Pulmonary artery endothelial cell (primary cell): ENCODE results near the gene OR56A3. TPM values are rescaled to one million over a fixed set of nuclear protein-coding genes. Genes with fewer than 3 reads are reported as not detected.
"Not testable (repeated sequence)": the region's sequence is repeated elsewhere in the genome, so short reads cannot be mapped to it uniquely, and the experiment has no call there.

ENCODE experiments used
- DNase-seq: peaks from one replicate; pipeline ENCODE4 v3.0.0-alpha.2; 2011; ENCODE audit warnings: low read depth, low spot score
- total RNA-seq: library from RNA; depleted of rRNA; stranded (reverse); fragments of >200 nt; gene quantifications from 2 replicates; pipeline ENCODE4 v1.2.3, GENCODE V29; 2014

OR56A3 gene, protein sequence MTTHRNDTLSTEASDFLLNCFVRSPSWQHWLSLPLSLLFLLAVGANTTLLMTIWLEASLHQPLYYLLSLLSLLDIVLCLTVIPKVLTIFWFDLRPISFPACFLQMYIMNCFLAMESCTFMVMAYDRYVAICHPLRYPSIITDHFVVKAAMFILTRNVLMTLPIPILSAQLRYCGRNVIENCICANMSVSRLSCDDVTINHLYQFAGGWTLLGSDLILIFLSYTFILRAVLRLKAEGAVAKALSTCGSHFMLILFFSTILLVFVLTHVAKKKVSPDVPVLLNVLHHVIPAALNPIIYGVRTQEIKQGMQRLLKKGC
- total RNA-seq, result not detected in 2 replicates

DNA sequence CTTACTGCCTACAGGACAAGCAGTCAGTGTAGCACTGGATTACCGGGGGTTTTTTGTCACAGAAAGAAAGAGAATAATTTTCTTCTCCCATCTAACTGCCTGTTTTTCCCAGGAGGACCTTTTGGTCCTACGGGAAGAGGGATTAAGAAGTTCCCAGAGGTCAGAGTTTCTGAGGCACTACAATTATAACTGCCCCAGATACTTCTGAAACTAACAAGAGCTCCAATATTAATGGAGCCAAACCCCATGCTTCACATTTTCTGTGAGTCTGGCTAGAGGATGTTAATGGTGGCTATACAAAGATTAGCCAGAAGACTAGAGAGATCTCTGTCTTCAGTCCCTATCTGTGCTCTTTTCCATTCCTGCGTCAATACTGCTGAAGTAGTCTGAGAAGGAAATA lies at the start of gene OR56A3:
OR56A3 (plus strand) TSS at position 301 of the 400 bp plus-strand sequence. CDS start 5,096 bp downstream, outside the sequence.
- no peak for DNase-seq

DNA sequence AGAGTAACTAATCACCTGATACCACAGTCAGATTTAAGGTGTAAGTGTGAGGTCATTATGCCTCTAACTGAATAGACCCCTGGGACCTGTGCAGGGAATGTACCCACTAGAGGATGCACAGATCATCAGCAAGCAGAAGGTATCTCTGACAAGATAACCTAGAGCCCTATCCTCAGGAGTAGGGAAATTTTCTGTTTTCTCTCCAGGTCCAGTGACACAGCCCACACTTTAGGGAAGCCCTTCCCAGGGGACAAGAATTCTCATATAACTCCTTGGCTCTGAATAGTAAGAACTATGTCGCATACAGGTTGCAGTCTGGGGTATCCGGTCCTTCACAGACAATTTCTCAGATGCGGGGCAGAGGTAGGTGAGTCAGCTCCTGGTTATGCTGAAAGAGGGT lies 49.1 kb upstream of the OR56A3 start, which contains the start of gene OR52E5:
OR52E5 (plus strand) TSS at position 301 of the 400 bp plus-strand sequence. CDS start 7,569 bp downstream, outside the sequence.
- no peak for DNase-seq

DNA sequence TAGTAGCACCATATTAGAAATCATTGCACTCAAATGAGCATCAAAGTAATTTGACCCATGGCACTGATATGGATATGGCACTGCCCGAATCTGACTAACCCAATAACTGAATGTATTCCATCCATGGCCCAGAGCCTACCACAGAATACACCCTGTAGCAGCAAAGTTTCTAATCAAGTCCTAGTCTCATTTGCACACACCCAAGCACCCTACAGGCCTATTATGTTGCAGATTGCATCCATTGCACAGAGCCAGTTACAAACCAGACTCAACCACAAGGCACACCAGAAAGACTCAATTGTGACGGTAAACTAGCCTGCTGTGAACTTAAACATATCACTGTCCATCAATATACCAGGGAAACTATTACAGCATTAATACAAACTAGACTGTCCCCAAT lies 42.5 kb upstream of the OR56A3 start:
- DNase-seq, result no peak

DNA sequence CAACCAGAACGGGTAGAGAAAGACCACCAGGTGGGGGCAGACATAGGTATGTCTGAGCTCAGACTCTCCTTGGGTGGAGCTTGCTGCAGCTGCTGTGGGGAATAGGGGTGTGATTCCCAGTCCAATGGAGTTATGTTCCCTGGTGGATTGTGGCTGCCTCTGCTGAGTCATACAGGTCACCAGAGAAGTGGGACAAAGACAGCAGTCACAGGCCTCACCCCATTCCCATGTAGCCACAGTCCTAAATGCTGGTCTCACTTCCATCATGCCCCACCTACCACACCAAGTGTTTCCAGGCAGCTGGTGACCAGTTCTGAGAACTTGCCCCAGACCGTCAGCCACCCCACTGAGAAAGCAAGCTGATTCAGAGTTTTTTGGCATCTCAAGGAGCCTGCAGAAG lies 31.5 kb upstream of the OR56A3 start:
- no peak for DNase-seq

DNA sequence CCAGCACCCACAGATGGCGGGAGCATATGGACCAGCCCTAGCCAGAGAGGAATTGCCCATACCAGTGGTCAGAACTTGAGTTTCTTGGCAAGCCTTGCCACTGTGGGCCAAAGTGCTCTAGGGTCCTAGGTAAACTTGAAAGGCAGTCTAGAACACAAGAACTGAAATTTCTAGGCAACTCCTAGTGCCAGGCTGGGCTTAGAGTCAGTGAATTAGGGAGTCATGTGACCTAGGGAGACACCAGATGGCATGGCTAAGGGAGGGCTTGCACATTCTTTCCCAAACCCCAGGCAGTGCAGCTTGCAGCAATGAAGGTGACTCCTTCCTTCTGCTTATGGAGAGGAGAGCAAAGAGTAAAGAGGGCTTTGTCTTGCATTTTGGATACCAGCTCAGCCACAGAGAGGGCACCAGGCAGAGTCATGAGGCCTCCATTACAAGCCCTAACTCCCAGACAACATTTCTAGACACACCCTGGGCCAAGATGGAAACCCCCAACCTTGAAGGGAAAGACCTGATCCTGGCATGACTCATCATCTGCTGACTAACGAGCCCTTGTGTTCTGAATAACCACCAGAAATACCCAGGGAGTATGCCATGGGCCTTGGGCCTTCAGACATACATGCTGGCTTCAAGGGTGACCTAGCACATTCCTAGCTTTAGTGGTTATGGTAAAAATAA lies 19.2 kb upstream of the OR56A3 start:
- no peak for DNase-seq

DNA sequence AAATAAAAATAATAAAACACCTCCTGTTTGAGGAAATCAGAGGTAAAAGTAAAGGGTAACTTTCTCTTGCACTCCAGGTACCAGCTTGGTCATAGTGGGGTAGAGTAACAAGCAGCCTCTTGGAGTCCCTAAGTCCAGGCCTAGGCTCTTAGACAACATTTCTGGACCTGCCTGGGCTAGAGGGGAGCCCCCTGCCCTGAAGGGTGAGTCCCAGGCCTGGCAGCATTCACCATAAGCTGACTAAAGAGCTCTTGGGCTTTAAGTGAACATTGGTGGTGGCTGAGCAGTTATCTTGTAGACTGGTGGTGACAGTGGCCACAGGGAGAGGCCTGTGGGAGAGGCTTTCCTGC lies 18.6 kb upstream of the OR56A3 start:
- no peak for DNase-seq

DNA sequence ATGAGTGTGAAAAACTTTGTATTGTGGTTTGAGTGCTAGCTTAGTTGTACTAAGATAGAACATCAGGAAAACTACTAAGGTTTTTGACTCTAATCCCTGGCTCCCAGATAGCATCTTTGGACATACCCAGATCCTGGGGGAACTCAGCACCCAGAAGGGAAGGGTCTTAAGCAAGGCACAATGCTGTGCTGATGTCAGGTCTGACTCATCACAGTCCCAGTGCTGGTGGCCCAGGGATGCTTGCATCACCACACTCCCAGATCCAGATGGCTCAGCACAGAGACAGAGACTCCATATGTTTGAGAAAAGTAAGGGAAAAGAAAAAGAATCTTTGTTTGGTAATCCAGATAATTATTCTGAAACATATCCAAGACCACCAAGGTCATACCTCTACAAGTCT lies 18.3 kb upstream of the OR56A3 start:
- DNase-seq, result no peak

DNA sequence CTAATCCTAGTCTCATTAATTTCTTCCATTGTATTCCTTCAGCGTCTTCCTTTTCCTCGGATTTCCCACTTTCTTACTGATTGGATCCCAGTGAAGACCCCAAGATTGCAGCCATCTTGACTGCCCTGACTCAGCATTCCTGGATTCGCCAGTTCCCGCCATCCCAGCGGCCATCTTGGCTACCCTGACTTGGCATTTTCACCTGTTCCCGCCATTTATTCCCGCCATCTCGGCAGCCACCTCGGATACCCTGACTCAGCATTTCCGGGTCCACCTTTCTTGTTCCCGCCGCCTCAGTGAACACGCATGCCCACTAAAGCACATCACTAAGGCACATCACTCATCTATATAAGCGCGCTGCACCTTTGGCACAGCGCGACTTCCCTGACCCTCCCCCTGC lies 13.8 kb upstream of the OR56A3 start:
- no peak for DNase-seq

DNA sequence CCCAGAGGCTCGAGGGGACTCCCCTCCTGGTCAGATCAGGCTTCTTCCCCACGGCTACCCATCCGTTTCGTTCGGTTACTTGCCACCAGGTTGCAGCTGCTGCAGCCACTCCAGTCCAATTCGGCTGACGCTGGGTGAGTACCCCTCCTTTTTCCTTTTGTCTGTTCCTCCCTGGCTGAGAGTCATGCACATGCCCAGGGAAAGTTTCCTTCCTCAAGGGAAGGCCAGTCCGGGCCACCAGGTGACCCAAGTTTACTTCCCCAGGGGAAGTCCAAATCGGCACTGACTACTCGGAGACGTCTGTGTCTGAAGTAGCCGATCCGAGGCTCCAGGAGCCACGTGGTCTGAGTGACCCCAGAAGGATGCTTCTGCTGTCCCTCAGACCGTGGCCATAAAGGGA lies 13.2 kb upstream of the OR56A3 start:
- no peak for DNase-seq

DNA sequence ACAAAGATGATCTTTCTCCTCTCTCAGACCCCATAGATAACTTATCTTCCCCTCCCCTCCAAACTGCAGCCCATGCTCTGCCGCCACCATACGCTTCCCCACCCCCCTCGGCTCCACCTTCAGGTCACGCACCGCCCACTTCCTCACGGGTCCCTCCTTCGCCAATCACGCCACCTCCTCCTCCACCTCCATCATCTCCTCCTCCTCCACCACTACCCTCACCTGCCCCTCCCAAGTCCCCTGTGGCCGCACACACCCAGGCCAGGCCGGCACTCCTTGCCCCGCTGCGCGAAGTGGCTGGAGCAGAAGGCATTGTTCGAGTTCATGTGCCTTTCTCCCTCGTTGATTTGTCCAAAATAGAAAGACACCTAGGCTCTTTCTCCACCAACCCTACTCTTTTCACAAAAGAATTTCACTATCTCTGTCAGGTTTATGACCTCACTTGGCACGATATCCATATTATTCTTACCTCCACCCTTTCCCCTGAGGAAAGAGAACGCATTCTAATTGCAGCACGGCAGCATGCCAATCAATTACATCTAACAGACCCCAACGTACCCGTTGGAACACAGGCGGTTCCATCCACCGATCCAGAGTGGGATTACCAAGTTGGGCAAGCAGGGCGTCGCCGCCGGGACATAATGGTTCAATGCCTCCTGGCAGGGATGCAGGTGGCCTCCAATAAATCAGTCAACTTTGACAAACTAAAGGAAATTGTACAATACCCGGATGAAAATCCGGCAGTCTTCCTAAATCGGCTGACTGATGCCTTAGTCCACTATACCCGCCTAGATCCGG lies 12.3 kb upstream of the OR56A3 start:
- DNase-seq, result no peak

DNA sequence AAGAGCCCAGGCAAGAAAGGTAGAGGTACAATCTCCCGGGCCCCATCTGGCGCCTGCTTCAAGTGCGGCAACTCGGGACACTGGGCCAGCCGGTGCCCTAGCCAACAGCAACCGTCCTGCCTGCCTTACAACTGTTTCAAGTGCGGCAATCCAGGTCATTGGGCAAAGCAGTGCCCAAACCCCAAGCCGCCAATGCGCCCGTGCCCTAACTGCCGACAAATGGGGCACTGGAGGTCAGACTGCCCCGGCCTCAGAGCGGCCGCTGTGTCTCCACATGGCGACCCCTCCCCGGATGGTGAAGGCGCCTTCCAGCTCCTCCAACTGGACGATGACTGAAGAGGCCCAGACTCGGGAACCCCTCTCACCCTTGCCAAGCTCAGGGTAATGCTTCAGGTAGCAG lies 11.4 kb upstream of the OR56A3 start:
- no peak for DNase-seq

DNA sequence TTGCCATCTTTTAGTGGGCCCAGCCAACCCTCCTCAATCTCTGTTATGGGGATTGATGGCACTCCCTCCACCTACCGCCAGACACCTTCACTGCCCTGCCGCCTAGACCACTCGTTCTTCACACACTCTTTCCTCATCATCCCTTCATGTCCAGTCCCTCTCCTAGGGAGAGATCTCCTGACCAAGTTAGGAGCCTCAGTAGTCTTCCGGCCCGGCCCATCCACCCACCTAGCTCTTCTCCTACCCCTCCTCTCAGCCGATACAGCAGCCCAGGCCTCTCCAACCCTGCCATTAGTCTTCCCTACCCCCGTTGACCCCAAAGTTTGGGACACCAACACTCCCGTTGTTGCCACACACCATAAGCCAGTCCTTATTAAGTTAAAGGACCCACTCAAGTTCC lies 11.0 kb upstream of the OR56A3 start:
- DNase-seq, result no peak

DNA sequence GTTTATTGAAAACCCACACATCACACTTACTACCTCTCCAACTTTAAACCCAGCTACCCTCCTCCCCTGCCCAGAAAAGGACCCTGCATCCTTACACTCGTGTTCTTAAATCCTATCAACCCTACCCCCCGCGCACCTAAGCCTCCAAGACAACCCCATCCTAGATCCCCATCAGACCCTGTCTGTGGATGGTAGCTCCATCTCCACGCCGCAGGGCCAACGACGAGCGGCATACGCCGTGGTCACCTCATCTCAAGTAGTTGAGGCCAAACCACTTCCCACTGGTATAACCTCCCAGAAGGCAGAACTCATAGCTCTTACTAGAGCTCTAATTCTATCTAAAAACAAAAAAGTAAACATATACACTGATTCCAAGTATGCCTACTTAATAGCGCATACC lies 9.4 kb upstream of the OR56A3 start:
- no peak for DNase-seq

DNA sequence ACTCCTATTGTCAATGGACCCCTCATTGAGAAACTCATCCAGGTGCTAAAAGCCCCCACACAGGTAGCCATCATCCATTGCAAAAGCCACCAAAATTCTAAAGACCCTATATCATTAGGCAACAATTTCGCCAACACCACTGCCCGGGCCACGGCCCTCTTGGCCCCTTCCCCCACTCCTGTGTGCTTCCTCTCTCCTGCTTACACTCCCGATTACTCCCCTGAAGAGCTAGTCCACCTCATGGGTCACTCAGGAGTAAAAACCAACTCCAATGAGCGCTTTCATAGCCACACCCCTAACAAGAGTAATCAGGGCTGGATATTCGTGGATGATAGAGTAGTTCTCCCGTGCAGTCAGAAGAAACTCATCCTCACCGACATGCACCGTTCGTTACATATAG lies 8.9 kb upstream of the OR56A3 start:
- DNase-seq, result no peak

DNA sequence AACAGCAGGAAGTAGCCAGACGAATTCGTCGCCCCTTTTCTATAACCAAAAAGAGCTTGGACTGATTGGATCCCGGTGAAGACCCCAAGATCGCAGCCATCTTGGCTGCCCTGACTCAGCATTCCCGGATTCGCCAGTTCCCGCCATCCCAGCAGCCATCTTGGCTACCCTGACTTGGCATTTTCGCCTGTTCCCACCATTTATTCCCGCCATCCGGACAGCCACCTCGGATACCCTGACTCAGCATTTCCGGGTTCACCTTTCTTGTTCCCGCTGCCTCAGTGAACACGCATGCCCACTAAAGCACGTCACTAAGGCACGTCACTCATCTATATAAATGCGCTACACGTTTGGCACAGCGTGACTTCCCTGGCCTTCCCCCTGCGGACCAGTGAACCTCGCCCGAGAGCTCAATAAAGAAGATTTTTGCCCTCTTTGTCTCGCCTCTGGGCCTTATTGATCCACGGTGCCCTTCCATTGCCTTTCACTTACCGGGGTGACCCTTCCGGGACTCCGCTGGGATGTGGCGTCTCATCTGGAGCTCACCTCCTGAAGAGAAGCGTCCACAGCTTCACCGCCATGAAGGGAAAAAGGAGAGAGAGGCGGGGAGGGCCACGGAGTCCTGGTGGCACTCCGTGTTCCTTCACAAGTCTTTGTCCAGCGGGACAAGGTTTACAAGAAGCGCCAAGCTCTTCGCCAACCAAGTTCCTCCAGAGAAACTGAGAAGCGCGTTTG lies 4.0 kb upstream of the OR56A3 start:
- DNase-seq, result no peak

DNA sequence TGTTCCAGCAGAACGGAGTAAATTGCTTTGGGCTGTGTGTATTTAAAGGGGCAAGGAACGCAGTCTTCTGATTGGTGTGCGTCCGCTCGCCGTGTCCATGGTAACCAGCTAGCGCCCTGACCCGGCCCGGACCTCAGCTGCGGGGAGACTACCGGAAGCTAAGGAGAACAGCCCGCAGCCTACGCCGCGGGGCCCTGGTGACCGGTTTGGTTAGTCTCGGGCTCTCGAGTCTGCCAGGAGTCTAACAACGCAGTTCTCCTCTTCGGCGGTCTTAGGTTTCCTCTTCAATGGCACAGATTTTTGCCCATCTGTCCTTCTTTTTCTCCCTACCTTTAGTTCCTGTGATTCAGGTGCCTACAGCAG lies 3.5 kb upstream of the OR56A3 start:
- no peak for DNase-seq

DNA sequence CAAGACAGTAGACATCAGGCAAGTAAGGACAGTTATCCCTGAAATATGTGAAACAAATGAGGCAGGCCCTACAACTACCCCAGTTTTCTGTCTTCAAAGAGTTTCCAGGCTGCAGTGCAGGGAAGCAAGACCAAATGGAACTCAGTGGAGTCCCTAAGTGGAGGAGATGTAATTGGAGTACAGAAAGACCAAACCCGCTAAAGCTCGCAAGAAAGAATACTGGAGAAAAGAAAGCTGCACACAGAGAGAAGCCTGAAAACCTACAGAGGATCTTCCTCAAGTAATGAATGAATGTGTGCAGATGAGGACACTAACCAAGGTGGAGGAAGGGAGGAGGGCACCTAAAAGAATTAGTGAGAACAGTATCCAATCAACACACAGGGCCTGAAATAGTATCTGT lies 1.3 kb upstream of the OR56A3 start:
- no peak for DNase-seq

DNA sequence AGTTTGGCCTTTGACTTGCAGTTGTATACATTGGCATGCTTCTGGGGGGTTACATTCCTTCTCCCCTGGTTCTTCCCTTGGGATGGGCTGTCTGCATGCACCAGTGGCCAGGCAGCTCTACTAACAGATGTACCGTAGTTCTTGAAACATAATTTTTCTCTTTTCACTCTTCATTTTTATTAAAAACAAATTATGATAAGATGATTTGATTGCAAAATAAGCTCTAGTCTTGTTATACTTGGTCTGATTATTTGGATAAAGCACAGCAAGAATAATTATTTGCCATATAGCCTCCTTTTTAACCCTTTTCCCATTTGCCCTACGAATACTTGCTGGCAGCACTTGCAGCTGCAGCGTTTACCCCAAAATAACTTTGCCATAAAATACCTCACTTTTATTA lies 13.5 kb downstream of the OR56A3 start:
- DNase-seq, result no peak

DNA sequence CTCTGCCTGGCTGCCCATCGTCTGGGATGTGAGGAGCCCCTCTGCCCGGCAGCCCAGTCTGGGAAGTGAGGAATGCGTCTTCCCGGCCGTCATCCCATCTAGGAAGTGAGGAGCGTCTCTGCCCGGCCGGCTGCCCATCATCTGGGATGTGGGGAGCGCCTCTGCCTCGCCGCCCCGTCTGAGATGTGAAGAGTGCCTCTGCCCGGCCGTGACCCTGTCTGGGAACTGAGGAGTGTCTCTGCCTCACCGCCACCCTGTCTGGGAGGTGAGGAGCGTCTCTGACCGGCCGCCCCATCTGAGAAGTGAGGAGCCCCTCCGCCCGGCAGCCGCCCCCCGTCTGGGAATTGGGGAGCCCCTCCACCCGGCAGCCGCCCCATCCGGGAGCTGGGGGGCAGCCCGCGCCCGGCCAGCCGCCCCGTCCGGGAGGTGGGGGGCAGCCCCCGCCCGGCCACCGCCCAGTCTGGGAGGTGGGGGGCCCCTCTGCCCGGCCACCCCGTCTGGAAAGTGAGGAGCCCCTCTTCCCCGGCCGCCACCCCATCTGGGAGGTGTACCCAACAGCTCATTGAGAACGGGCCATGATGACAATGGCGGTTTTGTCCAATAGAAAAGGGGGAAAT lies 18.8 kb downstream of the OR56A3 start:
- DNase-seq, result not testable (repeated sequence)

DNA sequence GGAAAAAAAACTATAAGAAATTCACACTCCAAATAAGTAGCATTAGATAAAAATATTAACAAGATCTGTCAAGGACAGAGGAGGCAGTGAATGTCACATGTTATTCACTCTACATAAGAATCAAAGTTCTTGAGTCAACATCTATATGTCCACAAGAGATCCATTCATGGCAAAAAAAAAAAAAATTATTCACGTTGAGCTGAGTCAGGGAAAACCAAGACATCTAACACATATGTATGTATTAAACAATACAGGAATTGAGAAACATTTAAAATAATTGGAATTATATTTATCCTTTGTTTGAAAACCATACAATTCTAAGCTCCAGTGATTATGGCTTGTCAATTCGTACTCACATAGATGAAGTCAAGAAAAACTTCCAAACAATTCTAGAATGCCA lies 24.9 kb downstream of the OR56A3 start:
- no peak for DNase-seq

DNA sequence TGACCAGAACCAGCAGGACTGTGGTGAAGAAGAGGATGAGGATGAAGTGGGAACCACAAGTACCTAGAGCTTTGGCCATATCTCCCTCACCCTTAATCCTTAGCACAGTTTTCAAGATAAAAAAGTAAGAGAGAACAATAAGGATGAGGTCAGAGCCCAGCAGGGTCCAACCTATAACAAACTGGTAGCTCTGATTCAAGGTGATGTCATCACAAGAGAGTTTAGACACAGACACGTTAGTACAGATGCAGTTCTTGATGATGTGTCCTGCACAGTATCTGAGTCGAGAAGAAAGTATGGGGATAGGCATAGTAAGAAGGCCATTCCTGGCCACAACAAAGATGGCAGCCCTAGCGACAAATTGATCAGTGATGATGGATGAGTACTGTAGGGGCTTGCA lies 25.7 kb downstream of the OR56A3 start:
- no peak for DNase-seq
